HG03439 (cell line): ENCODE measurements around the gene CLEC12A.
"Not testable (repeated sequence)": the region's sequence is repeated elsewhere in the genome, so short reads cannot be mapped to it uniquely, and the experiment has no call there.

ENCODE experiments used
- ATAC-seq: cut with Tn5 transposase; IDR thresholded peaks from one replicate; pipeline ENCODE4 v1.9.1; 2021; ENCODE audit warnings: mild to moderate bottlenecking, moderate library complexity; ENCODE audit not compliant: unreplicated experiment

CLEC12A gene

GRCh38 chr12:9971181-9971580 is at the start of gene CLEC12A:
CLEC12A (plus strand) TSS chr12:9971409; CDS start chr12:9971597, 188 bp downstream.
- no peak for ATAC-seq

GRCh38 chr12:9922429-9922828 is 48.8 kb upstream of the CLEC12A start:
- ATAC-seq, result no peak

GRCh38 chr12:9925705-9926393 is 45.4 kb upstream of the CLEC12A start:
- no peak for ATAC-seq

GRCh38 chr12:9926876-9927275 is 44.3 kb upstream of the CLEC12A start:
- ATAC-seq, result no peak

- ATAC-seq, result no peak
Observed at GRCh38 chr12:9928607-9929006, 42.6 kb upstream of the CLEC12A start.

GRCh38 chr12:9931245-9931644 is 40.0 kb upstream of the CLEC12A start:
- ATAC-seq, result no peak

- ATAC-seq, result no peak
Observed at GRCh38 chr12:9932270-9932669, 38.9 kb upstream of the CLEC12A start, which contains the start of gene CLEC2A. CLEC2A (minus strand) TSS chr12:9932370; CDS start chr12:9932329, 41 bp downstream.

GRCh38 chr12:9933958-9934357 is 37.3 kb upstream of the CLEC12A start:
- ATAC-seq, result no peak

- no peak for ATAC-seq
Observed at GRCh38 chr12:9935026-9935425, 36.2 kb upstream of the CLEC12A start.

- no peak for ATAC-seq
Observed at GRCh38 chr12:9936591-9936990, 34.6 kb upstream of the CLEC12A start.

GRCh38 chr12:9940375-9940774 is 30.8 kb upstream of the CLEC12A start:
- ATAC-seq, result no peak

- ATAC-seq, result no peak
Observed at GRCh38 chr12:9941838-9942237, 29.4 kb upstream of the CLEC12A start.

GRCh38 chr12:9943240-9943639 is 28.0 kb upstream of the CLEC12A start:
- ATAC-seq, result no peak

- ATAC-seq, result no peak
Observed at GRCh38 chr12:9944391-9944790, 26.8 kb upstream of the CLEC12A start.

- no peak for ATAC-seq
Observed at GRCh38 chr12:9947674-9948073, 23.5 kb upstream of the CLEC12A start.

GRCh38 chr12:9948606-9949296 is 22.5 kb upstream of the CLEC12A start:
- ATAC-seq, result peak; percentile 98

GRCh38 chr12:9951026-9951675 is 20.1 kb upstream of the CLEC12A start:
- no peak for ATAC-seq

GRCh38 chr12:9952954-9953729 is 18.1 kb upstream of the CLEC12A start:
- ATAC-seq, result not testable (repeated sequence)

- no peak for ATAC-seq
Observed at GRCh38 chr12:9957834-9958233, 13.4 kb upstream of the CLEC12A start.

GRCh38 chr12:9960590-9960989 is 10.6 kb upstream of the CLEC12A start:
- no peak for ATAC-seq

GRCh38 chr12:9961106-9961505 is 10.1 kb upstream of the CLEC12A start:
- ATAC-seq, result no peak
